HG03378 (cell line): ENCODE data around the gene MRC2.

Experiments used
- ATAC-seq: cut with Tn5 transposase; IDR thresholded peaks from one replicate; pipeline ENCODE4 v1.9.1; 2021; ENCODE audit warnings: mild to moderate bottlenecking, moderate library complexity; ENCODE audit not compliant: unreplicated experiment

The MRC2 gene

GRCh38 chr17:62631936-62632924 lies 4.8 kb downstream of the MRC2 start:
- no peak for ATAC-seq

DNA sequence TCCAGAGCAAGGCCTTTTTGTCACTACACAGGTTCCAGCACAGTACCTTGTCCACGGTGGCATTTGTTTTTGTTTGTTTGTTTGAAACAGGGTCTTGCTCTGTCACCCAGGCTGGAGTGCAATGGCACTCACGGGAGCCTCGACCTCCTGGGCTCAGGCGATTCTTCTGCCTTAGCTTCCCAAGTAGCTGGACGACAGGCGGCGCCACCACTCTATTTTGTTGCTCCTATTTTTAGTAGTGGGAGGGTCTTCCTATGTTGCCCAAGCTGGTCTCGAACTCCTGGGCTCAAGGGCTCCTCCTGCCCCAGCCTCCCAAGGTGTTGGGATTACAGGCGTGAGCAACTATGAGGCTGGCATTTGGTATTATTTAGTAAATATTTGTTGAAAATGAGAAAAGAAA lies 10.3 kb downstream of the MRC2 start:
- ATAC-seq: no peak

- ATAC-seq: no peak
These were observed 13.7 kb downstream of the MRC2 start for GRCh38 chr17:62641153-62641552.

- no peak for ATAC-seq
These were observed 14.5 kb downstream of the MRC2 start for GRCh38 chr17:62641951-62642350.

DNA sequence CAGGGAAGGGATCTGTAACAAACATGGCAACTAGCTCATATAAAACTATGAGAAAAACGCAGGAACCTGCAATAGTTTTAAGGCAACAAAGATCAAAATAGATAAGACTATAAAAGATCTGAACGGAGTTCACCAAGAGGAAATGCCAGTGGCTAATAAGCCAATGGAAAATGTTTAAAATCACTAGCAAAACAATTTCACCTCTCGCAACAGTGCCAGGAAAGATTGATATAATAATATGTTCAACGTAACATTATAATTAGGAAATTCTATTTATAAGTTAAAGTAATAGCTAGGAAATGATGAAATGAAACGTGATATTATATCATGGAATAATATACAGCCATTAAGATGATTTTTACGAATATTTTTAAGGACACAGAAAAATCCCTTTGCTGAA lies 16.0 kb downstream of the MRC2 start:
- no peak for ATAC-seq

DNA sequence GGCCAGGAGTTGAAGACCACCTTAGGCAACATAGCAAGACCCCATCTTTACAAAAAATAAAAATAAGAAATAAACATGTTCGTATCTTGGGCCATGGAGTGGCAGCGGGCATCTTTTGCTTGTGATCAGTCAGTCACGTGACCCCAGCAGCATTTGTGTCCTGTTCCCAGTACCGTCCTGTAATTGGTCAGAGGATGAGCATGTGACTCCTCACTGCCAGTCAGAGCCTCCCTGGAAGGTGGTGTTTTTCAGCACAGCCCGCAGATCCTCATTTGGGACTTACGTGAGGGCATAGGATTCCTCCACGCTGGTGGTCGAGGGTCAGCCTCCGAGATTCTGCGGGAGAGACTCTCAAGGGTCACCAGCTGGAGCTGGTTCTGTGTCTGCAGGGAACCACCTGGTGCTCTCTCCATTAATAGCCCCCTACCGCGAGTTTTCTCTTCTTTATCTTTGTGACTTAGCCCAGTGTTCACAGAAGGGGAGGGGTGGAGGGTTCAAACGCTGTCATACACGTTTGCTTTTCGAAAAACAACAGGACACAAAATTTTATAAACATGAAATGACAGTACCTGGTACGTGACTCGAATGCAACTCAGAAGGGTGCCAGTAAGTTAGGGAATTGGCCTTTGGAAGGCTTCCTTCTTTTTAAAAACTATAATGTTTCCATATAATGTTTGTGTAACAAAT lies 17.2 kb downstream of the MRC2 start:
- no peak for ATAC-seq

- ATAC-seq: no peak
These were observed 20.9 kb downstream of the MRC2 start for GRCh38 chr17:62648251-62648955.

DNA sequence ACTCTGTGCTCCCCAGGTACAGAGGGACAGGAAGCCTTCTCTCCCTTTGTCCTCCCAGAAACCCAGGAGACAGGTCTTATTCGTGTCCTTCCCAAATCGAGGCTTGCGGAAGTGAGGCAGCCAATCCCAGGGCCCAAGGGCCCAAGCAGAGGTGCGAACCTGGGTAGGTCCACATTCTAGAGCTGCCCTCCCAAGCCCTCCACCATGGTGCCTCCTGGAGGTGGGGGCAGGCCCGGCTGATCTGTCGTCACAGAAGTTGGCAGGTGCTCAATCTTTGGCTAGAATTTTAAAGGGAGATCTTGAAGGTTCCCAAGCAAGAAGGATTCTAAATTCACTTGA lies 21.5 kb downstream of the MRC2 start:
- ATAC-seq: no peak

GRCh38 chr17:62649570-62649969 lies 22.1 kb downstream of the MRC2 start:
- no peak for ATAC-seq

DNA sequence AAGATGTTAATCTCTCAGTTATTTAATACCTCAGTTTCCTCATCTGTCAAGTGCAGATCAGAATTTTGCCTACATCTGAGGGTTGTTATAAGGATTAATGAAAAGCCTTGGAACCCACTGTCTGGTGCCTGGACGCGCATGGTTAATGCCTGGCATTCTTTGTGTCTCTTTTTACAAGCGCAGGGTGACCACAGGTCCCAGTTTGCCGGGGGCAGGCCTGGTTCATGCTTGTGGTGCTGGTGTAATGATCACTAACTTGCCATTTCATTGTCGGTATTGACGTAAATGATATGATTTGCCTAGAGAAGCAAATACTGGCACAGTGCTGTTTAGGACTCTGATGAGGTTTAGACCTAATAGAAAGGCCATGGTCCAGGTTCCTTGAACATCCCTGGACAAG lies 23.1 kb downstream of the MRC2 start:
- no peak for ATAC-seq

DNA sequence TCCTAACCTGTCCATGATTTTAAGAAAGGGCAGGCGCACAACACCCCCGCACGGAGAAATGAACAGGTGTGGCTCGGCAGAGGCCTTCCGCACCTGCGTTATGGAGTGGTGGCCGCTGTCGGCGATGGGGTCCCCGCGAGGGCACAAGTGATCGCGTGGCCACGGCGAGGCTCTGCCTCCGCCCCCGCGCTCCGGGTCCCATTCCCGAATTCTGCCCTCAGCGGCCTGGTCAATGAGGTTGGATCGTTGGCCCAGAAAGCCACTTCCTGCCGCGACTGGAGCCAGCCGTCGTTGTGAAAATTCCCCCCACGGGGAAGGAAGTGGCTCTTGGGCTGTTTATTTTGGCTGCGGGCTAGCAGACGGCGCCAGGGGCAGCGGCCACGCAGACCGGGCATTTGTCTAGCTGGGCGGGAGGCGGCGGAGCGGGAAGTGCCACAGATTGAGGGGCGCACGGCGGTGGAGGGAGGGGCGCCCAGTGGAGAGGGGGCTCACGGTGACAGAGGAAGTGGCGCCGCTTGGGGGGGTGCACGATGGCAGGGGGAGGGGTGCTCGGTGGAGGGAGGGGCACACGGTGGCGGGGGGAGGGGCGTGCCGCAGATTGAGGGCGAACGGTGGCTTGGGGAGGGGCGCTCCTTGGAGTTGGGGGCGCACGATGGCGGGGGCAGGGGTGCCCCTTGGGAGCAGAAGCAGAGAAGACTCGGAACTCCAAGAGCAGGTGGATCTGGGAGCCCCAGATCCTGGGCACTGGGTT lies 25.0 kb downstream of the MRC2 start:
- no peak for ATAC-seq

DNA sequence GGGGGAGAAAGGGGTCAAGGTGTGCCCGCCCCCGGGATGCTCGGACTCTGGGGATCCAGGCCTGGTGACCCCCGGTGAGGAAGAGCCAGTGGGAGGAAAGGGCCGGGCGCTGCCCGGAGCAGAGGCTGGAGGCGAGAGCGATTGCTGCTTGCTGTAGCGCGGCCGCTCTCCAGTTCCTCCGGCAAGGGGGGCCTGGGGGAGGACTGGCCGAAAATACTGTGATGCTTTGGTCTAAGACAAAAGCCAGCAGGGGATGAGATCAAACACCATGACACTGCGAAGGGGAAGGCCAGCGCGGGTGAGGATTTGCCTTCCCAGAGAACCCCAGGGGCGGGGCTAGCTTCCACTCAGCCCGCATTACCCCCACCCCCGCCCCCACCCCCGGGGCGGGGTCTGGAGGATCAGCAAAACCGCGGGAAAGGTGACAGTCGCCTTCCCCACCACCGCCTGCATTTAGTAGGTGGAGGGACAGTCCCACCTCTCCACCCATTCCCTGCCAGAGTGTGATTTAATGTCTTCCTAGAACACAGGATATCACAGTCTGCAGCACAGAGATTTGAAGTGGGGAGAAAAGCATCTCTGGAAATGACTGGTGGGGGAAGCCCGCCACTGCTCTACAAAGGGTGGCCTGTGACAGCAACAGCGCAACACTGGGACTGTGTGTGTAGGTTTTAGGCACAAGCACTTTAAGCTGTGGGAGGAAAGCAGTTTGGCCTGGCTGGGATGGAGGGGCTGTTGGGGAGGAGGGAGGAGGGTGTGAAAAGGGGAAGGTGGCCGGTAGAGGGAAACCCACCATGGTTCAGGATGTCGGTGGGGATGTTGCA lies 25.7 kb downstream of the MRC2 start:
- peak; percentile 93 for ATAC-seq

DNA sequence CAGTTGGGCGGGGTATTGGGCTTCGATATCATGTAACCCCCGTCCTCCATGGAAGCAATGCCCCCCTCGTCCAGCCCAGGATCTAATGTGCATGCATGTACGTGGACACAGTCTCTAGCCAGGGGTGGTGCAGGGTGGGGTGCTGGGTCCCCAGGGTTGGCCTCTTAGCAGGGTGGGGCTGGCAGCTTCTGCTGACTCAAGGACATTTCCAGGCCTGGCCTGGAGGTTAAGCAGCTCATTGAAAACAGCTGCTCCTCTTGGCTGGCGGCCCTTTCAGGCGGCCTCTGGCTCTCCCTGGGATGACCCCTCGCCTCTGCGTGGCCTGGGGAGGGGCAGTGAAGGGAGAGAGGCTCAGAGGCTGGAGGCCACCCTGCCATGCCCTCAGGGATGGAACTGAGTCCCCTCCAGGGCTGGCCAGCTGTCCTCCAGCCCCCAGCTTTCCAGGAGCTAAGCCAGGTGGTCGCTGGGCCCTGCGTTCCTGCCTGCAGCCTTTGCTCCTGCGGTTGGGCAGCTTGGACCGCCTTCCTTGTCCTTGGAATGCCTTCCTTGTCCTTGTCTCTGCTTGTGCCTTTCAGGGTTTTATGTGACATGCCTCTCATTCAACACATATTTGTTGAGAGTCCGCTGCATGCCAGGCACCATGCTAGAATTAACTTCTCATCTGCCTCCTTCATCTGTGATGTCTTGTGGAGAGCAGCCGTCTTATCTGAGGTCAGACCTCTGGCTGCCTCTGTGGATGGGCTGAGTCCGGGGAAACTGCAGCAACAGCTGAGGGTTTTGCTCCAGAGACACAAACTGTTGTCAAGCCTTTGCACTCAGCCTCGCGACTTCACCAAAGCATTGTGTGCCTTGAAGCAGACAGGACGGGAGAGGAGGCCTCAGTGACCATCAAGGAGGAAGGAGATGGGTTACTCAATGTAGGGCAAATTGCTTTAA lies 26.6 kb downstream of the MRC2 start:
- ATAC-seq: no peak

DNA sequence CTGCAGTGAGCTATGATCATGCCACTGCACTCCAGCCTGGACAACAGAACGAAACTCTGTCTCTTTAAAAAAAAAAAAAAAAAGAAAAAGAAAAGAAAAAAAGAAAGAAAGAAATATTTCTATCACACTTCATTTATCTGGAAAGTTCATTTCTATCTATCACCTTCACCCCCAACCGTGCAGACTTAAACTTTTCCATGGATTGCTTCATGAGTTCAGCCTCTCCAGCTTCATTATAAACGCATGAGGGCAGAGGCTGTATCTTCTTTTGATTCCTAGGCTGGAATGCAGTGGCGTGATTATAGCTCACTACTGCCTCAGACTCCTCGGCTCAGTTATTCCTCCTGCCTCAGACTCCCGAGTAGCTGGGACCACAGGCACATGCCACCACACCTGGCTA lies 28.2 kb downstream of the MRC2 start:
- ATAC-seq: no peak

GRCh38 chr17:62656446-62656845 lies 29.0 kb downstream of the MRC2 start:
- no peak for ATAC-seq

DNA sequence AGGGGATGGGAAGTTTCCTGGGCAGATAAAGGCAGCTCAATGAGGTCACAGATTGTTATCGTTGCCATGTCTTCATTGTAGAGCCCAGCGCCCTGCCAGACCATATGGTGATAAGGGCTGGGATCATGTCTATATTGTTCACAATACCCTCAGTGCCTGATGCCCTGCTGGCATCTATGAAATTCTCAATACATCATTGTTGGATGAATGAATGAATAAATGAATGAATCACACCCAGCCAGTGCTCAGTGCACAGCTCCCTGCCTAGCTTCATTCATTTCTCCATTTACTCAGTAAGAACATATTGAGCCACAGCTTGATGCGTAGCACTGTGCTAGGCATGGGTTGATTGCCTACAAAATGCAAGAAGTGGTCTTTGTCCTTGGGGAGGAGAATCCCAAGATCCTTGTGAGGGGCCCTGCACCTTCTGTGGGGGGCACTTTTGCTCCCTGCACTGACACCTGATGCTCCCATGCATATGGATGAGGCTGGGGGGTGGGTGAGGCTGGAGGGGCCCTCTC lies 29.7 kb downstream of the MRC2 start:
- ATAC-seq: no peak

DNA sequence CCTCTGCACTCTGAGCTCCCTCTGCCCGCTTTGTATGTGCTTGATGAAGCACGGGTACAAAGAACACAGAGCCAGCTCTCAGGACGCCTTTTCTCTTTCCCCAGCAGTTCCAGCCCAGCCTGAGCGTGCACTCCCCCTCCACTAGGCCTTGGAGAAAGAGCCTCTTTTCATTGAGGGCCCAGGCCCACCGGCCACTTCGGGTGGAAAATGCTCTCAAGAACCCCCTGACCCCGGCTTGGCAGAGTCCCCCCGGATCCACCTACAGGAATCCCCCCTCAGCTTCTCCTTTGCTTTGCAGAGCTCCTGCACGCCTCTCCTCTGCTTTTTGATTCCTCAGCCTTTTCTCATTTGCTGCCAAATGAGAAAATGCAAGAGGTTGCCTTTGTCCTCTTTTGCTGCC lies 30.2 kb downstream of the MRC2 start:
- ATAC-seq: no peak

GRCh38 chr17:62658136-62658920 lies 30.9 kb downstream of the MRC2 start:
- no peak for ATAC-seq
